ENCODE measurements around the gene HOXB4. TPM values are rescaled to one million over a fixed set of nuclear protein-coding genes. Genes with fewer than 3 reads are reported as not detected.

The HOXB4 gene
- total and polyA plus RNA-seq, 10 of the 15 experiments (the other 5 are each of a cell fraction or from before 2014, with no cell fraction given): 0.35 to 5.8 (median 3.0) TPM

- TF ChIP-seq, protein P1, sequence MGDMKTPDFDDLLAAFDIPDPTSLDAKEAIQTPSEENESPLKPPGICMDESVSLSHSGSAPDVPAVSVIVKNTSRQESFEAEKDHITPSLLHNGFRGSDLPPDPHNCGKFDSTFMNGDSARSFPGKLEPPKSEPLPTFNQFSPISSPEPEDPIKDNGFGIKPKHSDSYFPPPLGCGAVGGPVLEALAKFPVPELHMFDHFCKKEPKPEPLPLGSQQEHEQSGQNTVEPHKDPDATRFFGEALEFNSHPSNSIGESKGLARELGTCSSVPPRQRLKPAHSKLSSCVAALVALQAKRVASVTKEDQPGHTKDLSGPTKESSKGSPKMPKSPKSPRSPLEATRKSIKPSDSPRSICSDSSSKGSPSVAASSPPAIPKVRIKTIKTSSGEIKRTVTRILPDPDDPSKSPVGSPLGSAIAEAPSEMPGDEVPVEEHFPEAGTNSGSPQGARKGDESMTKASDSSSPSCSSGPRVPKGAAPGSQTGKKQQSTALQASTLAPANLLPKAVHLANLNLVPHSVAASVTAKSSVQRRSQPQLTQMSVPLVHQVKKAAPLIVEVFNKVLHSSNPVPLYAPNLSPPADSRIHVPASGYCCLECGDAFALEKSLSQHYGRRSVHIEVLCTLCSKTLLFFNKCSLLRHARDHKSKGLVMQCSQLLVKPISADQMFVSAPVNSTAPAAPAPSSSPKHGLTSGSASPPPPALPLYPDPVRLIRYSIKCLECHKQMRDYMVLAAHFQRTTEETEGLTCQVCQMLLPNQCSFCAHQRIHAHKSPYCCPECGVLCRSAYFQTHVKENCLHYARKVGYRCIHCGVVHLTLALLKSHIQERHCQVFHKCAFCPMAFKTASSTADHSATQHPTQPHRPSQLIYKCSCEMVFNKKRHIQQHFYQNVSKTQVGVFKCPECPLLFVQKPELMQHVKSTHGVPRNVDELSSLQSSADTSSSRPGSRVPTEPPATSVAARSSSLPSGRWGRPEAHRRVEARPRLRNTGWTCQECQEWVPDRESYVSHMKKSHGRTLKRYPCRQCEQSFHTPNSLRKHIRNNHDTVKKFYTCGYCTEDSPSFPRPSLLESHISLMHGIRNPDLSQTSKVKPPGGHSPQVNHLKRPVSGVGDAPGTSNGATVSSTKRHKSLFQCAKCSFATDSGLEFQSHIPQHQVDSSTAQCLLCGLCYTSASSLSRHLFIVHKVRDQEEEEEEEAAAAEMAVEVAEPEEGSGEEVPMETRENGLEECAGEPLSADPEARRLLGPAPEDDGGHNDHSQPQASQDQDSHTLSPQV (IDR thresholded peaks at IDR 0.05): peak; percentile 32; the same call in 1 of the 2 replicates
- TF ChIP-seq, protein P2, sequence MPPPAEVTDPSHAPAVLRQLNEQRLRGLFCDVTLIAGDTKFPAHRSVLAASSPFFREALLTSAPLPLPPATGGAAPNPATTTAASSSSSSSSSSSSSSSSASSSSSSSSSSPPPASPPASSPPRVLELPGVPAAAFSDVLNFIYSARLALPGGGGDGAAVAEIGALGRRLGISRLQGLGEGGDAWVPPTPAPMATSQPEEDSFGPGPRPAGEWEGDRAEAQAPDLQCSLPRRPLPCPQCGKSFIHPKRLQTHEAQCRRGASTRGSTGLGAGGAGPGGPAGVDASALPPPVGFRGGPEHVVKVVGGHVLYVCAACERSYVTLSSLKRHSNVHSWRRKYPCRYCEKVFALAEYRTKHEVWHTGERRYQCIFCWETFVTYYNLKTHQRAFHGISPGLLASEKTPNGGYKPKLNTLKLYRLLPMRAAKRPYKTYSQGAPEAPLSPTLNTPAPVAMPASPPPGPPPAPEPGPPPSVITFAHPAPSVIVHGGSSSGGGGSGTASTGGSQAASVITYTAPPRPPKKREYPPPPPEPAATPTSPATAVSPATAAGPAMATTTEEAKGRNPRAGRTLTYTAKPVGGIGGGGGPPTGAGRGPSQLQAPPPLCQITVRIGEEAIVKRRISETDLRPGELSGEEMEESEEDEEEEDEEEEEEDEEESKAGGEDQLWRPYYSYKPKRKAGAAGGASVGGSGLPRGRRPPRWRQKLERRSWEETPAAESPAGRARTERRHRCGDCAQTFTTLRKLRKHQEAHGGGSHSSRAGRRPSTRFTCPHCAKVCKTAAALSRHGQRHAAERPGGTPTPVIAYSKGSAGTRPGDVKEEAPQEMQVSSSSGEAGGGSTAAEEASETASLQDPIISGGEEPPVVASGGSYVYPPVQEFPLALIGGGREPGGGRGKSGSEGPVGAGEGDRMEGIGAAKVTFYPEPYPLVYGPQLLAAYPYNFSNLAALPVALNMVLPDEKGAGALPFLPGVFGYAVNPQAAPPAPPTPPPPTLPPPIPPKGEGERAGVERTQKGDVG (CRISPR knock-in tag; IDR thresholded peaks at IDR 0.05): no peak
- TF ChIP-seq TCF7 (IDR thresholded peaks at IDR 0.05; ENCODE audit: borderline replicate concordance) (no peak), GABPA (IDR thresholded peaks at IDR 0.05; ENCODE audit: low read depth) (no peak), RAD21 (IDR thresholded peaks at IDR 0.05; ENCODE audit: insufficient read depth, low read depth, low read length) (no peak), POU2F2 (IDR thresholded peaks at IDR 0.05; ENCODE audit: borderline replicate concordance, low read depth, low read length) (no peak), MYC (IDR thresholded peaks at IDR 0.05; ENCODE audit: insufficient read depth, insufficient read length, insufficient replicate concordance, low read length, severe bottlenecking) (no peak), TARDBP (IDR thresholded peaks at IDR 0.05; ENCODE audit: borderline replicate concordance) (no peak), RELB (IDR thresholded peaks at IDR 0.05; ENCODE audit: low read depth) (0 out of 2 replicates have a peak, but pooled peaks have one; percentile 32), CREB1 (IDR thresholded peaks at IDR 0.05; ENCODE audit: low read depth) (no peak), BHLHE40 (IDR thresholded peaks at IDR 0.05; ENCODE audit: borderline replicate concordance in 1 of 2, low read depth in 2 of 2, low read length in 1 of 2) (peak in 1 of 2 experiments; percentile 41; a peak in 1 of 4 replicates), PAX5 (IDR thresholded peaks at IDR 0.05; ENCODE audit: borderline replicate concordance, low read depth, low read length) (no peak), MTA3 (IDR thresholded peaks at IDR 0.05; ENCODE audit: borderline replicate concordance, low read length) (no peak), CBX3 (IDR thresholded peaks at IDR 0.05; ENCODE audit: borderline replicate concordance, low read depth) (no peak), YBX1 (IDR thresholded peaks at IDR 0.05) (no peak), NR2C2 (IDR thresholded peaks at IDR 0.05; ENCODE audit: borderline replicate concordance, control insufficient read depth, insufficient read length, low read depth) (no peak)
These were observed 16.0 kb downstream of the HOXB4 start (continued) for GRCh38 chr17:48561884-48562810.

Measured in GM12878 (cell line).